HepG2 (cell line): ENCODE results near the gene CUL2. TPM values are rescaled to one million over a fixed set of nuclear protein-coding genes. Genes with fewer than 3 reads are reported as not detected.

Source experiments
- ARID3A ChIP-seq: IDR thresholded peaks from 2 replicates; pipeline ENCODE4 v1.6.1; 2012; ENCODE audit warnings: low read depth, low read length, improper control_type of control experiment
- CEBPG ChIP-seq: IDR thresholded peaks from 2 replicates; pipeline ENCODE4 v1.6.1; 2016
- DR1 ChIP-seq: sonication (generic); formaldehyde crosslinking; IDR thresholded peaks from 2 replicates; pipeline ENCODE4 v1.8.0; 2021; ENCODE audit warnings: mild to moderate bottlenecking, missing genetic modification reagents, inconsistent platforms
- FOSL1 ChIP-seq: sonication (generic); formaldehyde crosslinking; IDR thresholded peaks from 2 replicates; pipeline ENCODE4 v1.9.0; 2021; ENCODE audit warnings: missing genetic modification reagents, borderline replicate concordance
- IRF2 ChIP-seq: IDR thresholded peaks from 2 replicates; pipeline ENCODE4 v1.6.1; 2018; ENCODE audit warnings: missing genetic modification reagents, missing compliant biosample characterization
- NR2F1 ChIP-seq, 2 experiments: fragments of 450-650 bp in 1 of 2; formaldehyde crosslinking in 1 of 2; IDR thresholded peaks; 2 replicates each; pipeline versions ENCODE4 v1.5.0 to v1.6.1; 2016 to 2020; ENCODE audit warnings: mild to moderate bottlenecking in 1 of 2, missing compliant biosample characterization in 1 of 2, missing genetic modification reagents in 1 of 2, moderate library complexity in 1 of 2
- PBX2 ChIP-seq: IDR thresholded peaks from 2 replicates; pipeline ENCODE4 v1.6.1; 2016; ENCODE audit warnings: control low read depth
- RBM22 ChIP-seq: fragments of 200-400 bp; formaldehyde crosslinking; optimal IDR thresholded peaks from 2 replicates; pipeline ENCODE3; 2017; ENCODE audit warnings: mild to moderate bottlenecking, low read length, moderate library complexity
- RXRA ChIP-seq: sonication (generic); formaldehyde crosslinking; IDR thresholded peaks from 2 replicates; pipeline ENCODE4 v1.5.1; 2020; ENCODE audit warnings: missing genetic modification reagents
- TOPORS ChIP-seq: sonication (generic); formaldehyde crosslinking; IDR thresholded peaks from 2 replicates; pipeline ENCODE4 v1.8.0; 2023; ENCODE audit warnings: mild to moderate bottlenecking, missing genetic modification reagents
- ZBTB26 ChIP-seq: IDR thresholded peaks from 2 replicates; pipeline ENCODE4 v1.6.1; 2016; ENCODE audit warnings: missing compliant biosample characterization, missing genetic modification reagents, borderline replicate concordance
- ZBTB33 ChIP-seq: sonication (generic); formaldehyde crosslinking; IDR thresholded peaks from 2 replicates; pipeline ENCODE4 v1.4.0; 2020; ENCODE audit warnings: missing genetic modification reagents
- ZFP36 ChIP-seq: fragments of 150-350 bp; IDR thresholded peaks from 2 replicates; pipeline ENCODE4 v1.6.1; 2018; ENCODE audit warnings: borderline replicate concordance, low read length, low read depth; ENCODE audit not compliant: partially characterized antibody
- ZMYM2 ChIP-seq: sonication (generic); formaldehyde crosslinking; IDR thresholded peaks from 2 replicates; pipeline ENCODE4 v1.8.0; 2022; ENCODE audit warnings: mild to moderate bottlenecking, missing genetic modification reagents
- ZNF329 ChIP-seq: sonication (generic); formaldehyde crosslinking; IDR thresholded peaks from 2 replicates; pipeline ENCODE4 v1.9.0; 2021; ENCODE audit warnings: low read depth, mild to moderate bottlenecking, missing genetic modification reagents
- ZNF343 ChIP-seq: sonication (generic); formaldehyde crosslinking; IDR thresholded peaks from 2 replicates; pipeline ENCODE4 v1.4.0; 2020; ENCODE audit warnings: mild to moderate bottlenecking, missing genetic modification reagents
- ZNF567 ChIP-seq: sonication (generic); formaldehyde crosslinking; IDR thresholded peaks from 2 replicates; pipeline ENCODE4 v1.8.1; 2023; ENCODE audit warnings: mild to moderate bottlenecking, missing genetic modification reagents, borderline replicate concordance
- ZNF780A ChIP-seq: sonication (generic); formaldehyde crosslinking; IDR thresholded peaks from 2 replicates; pipeline ENCODE4 v1.8.0; 2022; ENCODE audit warnings: mild to moderate bottlenecking, missing genetic modification reagents, moderate library complexity
- ZNF841 ChIP-seq: sonication (generic); formaldehyde crosslinking; IDR thresholded peaks from 2 replicates; pipeline ENCODE4 v1.8.1; 2023; ENCODE audit warnings: missing genetic modification reagents, borderline replicate concordance
- polyA plus RNA-seq, 8 experiments: library from polyadenylated mRNA; depleted of rRNA in 3 of 8; stranded (reverse) in 7 of 8; unstranded in 1 of 8; fragments of >200 nt; fragmentation: Illumina TruSeq in 4 of 8; extraction: Trizol in 4 of 8; gene quantifications; 2 replicates each; pipeline versions ENCODE4 v1.2.1 to v1.2.3, GENCODE V29; 2011 to 2016; ENCODE audit warnings: low read depth in 4 of 8, missing spikeins in 1 of 8, mixed read lengths in 1 of 8; ENCODE audit not compliant: insufficient read depth in 1 of 8
- total RNA-seq, 5 experiments: library from RNA; depleted of rRNA; stranded (reverse); fragments of >200 nt; fragmentation: Illumina TruSeq; extraction: Trizol; gene quantifications; 2 replicates each; pipeline ENCODE4 v1.2.3, GENCODE V29; 2016; ENCODE audit warnings: low read depth in 1 of 5
- TF ChIP-seq, protein P1 (sequence below): sonication (generic); formaldehyde crosslinking; IDR thresholded peaks from 2 replicates; pipeline ENCODE4 v1.5.0; 2020; ENCODE audit warnings: mild to moderate bottlenecking, missing genetic modification reagents
- TF ChIP-seq, protein P2 (sequence below): sonication (generic); formaldehyde crosslinking; IDR thresholded peaks from 2 replicates; pipeline ENCODE4 v1.4.0; 2020; ENCODE audit warnings: missing genetic modification reagents

The CUL2 gene
- total and polyA plus RNA-seq, 2 of the 13 experiments (the other 11 are each of a cell fraction or from before 2014, with no cell fraction given): 9.6 to 33.1 TPM

GRCh38 chr10:35126530-35127288 lies 36.6 kb upstream of the CUL2 start, which contains the start of gene CREM (continued):
- TF ChIP-seq PBX2 (CRISPR knock-in tag): no peak
- no peak; the same call in 1 of the 2 replicates for TF ChIP-seq DR1 (CRISPR knock-in tag)
- TF ChIP-seq IRF2: peak; percentile 67; the same call in 1 of the 2 replicates
- no peak for TF ChIP-seq ZFP36
- 0 out of 2 replicates have a peak, but pooled peaks have one; percentile 61 for TF ChIP-seq ZNF841 (CRISPR knock-in tag)
- TF ChIP-seq, protein P1, sequence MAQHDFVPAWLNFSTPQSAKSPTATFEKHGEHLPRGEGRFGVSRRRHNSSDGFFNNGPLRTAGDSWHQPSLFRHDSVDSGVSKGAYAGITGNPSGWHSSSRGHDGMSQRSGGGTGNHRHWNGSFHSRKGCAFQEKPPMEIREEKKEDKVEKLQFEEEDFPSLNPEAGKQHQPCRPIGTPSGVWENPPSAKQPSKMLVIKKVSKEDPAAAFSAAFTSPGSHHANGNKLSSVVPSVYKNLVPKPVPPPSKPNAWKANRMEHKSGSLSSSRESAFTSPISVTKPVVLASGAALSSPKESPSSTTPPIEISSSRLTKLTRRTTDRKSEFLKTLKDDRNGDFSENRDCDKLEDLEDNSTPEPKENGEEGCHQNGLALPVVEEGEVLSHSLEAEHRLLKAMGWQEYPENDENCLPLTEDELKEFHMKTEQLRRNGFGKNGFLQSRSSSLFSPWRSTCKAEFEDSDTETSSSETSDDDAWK (CRISPR knock-in tag): no peak
- TF ChIP-seq ZNF329 (CRISPR knock-in tag): 0 out of 2 replicates have a peak, but pooled peaks have one; percentile 19
- TF ChIP-seq, protein P2, sequence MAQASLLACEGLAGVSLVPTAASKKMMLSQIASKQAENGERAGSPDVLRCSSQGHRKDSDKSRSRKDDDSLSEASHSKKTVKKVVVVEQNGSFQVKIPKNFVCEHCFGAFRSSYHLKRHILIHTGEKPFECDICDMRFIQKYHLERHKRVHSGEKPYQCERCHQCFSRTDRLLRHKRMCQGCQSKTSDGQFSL (CRISPR knock-in tag): no peak; the same call in 1 of the 2 replicates
- peak; percentile 78; the same call in 1 of the 2 replicates for TF ChIP-seq ZMYM2
- TF ChIP-seq ZNF343 (CRISPR knock-in tag): peak; percentile 74; the same call in 1 of the 2 replicates
- TF ChIP-seq ZBTB33: 0 out of 2 replicates have a peak, but pooled peaks have one; percentile 2
- no peak for TF ChIP-seq TOPORS
- TF ChIP-seq ZNF567: no peak
- no peak for TF ChIP-seq RBM22
- TF ChIP-seq CEBPG (CRISPR knock-in tag): no peak
- no peak for TF ChIP-seq ARID3A
- TF ChIP-seq FOSL1 (CRISPR knock-in tag): no peak
- TF ChIP-seq RXRA (CRISPR knock-in tag): no peak; the same call in 1 of the 2 replicates
- peak; percentile 28; the same call in 1 of the 2 replicates for TF ChIP-seq ZBTB26 (CRISPR knock-in tag)
- peak; percentile 70; the same call in 1 of the 2 replicates for TF ChIP-seq ZNF780A (CRISPR knock-in tag)
- no peak for TF ChIP-seq NR2F1 (CRISPR knock-in tag; IDR thresholded peaks at IDR 0.05)
